ENCODE data around the gene IST1.
"Not testable (repeated sequence)": the region's sequence is repeated elsewhere in the genome, so short reads cannot be mapped to it uniquely, and the experiment has no call there.

The IST1 gene

GRCh38 chr16:71880176-71880575 is 15.2 kb upstream of the IST1 start:
- in situ Hi-C loops (cut with MboI; ENCODE audit: low sequenced_read_pairs), result no loop called here

DNA sequence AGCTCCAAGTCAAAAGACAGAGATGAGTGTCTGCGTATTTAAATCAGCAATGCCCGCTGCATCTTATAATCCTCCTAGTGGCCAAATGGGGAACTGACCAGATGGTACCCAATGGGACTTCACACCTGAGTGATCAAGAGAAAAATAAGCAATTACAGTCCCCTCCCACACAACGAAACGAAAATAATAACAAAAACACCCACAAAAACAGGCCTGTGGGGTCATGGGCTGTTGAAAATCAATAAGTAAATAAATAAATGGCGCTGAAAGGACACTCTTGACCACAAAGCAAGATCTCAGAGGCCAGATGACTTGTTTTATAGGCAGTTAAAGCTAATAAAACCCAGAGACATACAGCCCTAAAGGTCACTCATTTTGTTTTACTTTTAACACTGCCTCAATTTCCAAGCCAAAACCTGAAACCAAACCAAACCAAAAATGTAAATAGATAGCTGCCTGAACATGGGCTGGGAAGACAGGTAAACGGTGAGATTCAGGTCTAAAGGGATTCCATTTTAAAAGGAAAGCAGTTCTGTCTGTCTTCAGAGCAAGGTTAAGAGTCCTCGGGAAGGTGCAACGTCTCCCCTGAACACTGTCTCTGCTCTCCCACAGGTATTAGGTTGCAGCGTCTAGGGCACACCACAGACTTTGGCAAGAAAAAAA is 12.7 kb upstream of the IST1 start:
- in situ Hi-C loops (cut with MboI; ENCODE audit: low sequenced_read_pairs), result no loop called here

DNA sequence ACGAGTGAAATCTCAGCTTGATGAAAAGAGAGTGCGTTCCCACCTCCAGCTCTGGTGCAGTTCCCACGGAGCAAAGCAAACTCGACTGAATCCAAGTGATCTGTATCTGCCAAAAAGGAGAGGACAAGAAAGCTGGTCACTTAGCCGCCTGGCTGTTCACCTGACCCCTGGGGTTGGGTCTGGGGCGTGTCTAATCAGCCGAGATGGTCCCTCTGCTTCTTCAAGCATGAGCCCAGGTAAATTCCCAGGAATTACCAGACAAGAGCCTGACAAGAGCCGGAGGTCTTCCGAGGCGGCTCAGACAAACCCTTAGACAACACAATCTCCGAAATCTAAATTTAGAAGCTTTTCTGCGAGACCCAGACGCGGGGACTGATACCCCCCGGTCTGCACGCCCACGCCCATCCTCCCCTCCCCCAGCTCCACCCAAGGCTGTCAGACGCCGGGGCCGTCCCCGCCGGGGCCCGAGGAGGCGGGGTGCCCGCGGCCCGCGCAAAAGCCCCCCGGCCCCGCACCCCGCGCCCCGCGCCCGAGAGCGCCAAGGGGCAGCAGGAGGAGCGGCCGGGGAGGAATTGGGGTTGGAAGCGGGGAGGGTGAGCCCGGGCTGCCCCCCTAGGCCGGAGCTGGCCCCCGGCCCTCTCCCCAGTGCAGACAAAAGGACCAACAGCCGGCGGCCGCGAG is 12.0 kb upstream of the IST1 start:
- in situ Hi-C loops (cut with MboI; ENCODE audit: low sequenced_read_pairs), result no loop called here

- in situ Hi-C loops (cut with MboI; ENCODE audit: low sequenced_read_pairs), result no loop called here
Observed at GRCh38 chr16:71883849-71884638, 11.3 kb upstream of the IST1 start, which contains the start of gene ZNF821. Gene ZNF821 (minus strand): TSS chr16:71884182. CDS start chr16:71879946, 4,236 bp downstream.

GRCh38 chr16:71885261-71885650 is 10.1 kb upstream of the IST1 start:
- in situ Hi-C loops (cut with MboI; ENCODE audit: low sequenced_read_pairs), result no loop called here

GRCh38 chr16:71889147-71889546 is 6.2 kb upstream of the IST1 start:
- in situ Hi-C loops (cut with MboI; ENCODE audit: low sequenced_read_pairs), result no loop called here

DNA sequence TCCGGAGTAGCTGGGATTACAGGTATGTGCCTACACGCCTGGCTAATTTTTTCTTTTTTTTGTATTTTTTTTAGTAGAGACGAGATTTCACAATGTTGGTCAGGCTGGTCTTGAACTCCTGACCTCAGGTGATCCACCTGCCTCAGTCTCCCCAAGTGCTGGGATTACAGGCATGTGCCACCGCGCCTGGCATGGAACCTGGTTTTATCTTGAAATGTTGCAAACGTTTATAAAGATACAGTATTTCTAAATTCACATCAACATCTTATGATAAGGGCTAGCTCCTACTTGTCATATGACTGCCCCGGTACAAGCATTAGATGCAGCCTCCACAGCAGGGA is 1.5 kb upstream of the IST1 start:
- in situ Hi-C loops (cut with MboI; ENCODE audit: low sequenced_read_pairs), result no loop called here

DNA sequence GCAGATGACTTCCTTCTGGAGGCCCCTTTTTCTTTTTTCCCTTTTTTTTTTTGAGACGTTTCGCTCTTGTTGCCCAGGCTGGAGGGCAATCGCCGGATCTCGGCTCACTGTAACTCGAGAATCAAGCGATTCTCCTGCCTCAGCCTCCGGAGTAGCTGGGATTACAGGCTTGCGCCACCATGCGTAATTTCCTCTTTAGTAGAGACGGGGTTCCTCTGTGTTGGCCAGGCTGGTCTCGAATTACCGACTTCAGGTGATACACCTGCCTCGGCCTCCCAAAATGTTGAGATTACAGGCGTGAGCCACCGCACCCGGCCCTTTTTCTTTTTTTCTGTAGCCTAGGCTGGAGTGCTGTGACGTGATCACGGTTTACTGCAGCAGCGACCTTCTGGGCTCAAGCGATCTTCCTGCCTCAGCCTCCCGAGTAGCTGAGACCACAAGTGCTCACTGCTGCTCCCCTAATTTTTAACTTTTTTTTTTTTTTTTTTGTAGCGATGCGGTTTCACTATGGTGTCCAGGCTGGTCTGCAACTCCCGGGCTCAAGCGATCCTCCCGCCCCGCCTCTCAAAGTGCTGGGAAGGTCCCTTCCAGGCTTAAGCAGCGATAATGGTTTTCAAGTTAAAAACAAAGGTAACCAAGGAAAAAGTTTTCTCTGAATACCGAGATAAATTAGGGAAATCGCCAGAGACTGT is 956 bp upstream of the IST1 start:
- in situ Hi-C loops (cut with MboI; ENCODE audit: low sequenced_read_pairs), result no loop called here

GRCh38 chr16:71895679-71896365 is 491 bp downstream of the IST1 start:
- in situ Hi-C loops (cut with MboI; ENCODE audit: low sequenced_read_pairs), result no loop called here

DNA sequence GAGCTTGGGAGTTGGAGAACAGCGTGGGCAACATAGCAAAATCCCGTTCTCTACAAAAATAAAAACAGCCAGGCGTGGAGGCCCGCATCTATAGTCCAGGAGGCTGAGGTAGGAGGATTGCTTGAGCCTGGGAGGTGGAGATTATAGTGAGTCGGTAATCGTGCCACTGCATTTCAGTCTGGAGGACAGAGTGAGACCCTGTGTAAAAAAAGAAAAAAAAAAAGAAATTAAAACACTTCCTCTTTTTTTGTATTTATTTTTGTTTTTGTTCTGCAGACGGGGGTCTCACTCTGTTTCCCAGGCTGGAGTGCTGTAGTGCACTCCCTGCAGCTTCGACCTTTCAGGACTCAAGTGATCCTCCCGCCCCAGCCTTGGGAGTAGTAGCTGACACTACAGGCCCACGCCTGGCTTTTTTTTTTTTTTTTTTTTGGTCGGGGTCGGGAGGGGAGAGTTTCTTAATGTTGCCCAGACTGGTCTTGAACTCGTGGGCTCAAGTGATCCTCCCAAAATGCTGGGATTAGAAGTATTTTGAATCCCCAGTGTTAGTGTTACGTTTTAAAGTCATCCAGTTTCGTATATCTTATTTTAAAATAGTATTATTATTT is 1.5 kb downstream of the IST1 start:
- in situ Hi-C loops (cut with MboI; ENCODE audit: low sequenced_read_pairs), result no loop called here

GRCh38 chr16:71899171-71899570 is 3.8 kb downstream of the IST1 start:
- in situ Hi-C loops (cut with MboI; ENCODE audit: low sequenced_read_pairs), result no loop called here

- in situ Hi-C loops (cut with MboI; ENCODE audit: low sequenced_read_pairs), result no loop called here
Observed at GRCh38 chr16:71902656-71903365, 7.5 kb downstream of the IST1 start.

- in situ Hi-C loops (cut with MboI; ENCODE audit: low sequenced_read_pairs), result no loop called here
Observed at GRCh38 chr16:71903608-71904007, 8.3 kb downstream of the IST1 start.

GRCh38 chr16:71904239-71904638 is 8.9 kb downstream of the IST1 start:
- in situ Hi-C loops (cut with MboI; ENCODE audit: low sequenced_read_pairs), result no loop called here

GRCh38 chr16:71905765-71906164 is 10.4 kb downstream of the IST1 start:
- in situ Hi-C loops (cut with MboI; ENCODE audit: low sequenced_read_pairs), result not testable (repeated sequence)

DNA sequence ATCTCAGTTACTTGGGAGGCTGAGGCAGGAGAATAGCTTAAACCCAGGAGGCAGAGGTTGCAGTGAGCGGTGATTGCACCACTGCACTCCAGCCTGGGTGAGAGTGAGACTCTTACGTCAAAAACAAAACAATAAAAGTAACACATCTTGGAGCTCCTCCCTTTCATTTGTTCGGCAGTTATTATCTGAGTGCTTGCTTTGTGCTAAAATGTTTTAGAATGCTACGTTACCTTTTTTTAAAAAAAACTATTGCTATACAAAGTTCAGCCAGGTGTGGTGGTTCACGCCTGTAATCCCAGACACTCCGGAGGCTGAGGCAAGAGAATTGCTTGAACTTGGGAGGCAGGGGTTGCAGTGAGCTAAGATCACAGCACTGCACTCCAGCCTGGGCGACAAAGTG is 15.8 kb downstream of the IST1 start:
- in situ Hi-C loops (cut with MboI; ENCODE audit: low sequenced_read_pairs), result no loop called here

- in situ Hi-C loops (cut with MboI; ENCODE audit: low sequenced_read_pairs), result no loop called here
Observed at GRCh38 chr16:71912534-71913275, 17.4 kb downstream of the IST1 start.

DNA sequence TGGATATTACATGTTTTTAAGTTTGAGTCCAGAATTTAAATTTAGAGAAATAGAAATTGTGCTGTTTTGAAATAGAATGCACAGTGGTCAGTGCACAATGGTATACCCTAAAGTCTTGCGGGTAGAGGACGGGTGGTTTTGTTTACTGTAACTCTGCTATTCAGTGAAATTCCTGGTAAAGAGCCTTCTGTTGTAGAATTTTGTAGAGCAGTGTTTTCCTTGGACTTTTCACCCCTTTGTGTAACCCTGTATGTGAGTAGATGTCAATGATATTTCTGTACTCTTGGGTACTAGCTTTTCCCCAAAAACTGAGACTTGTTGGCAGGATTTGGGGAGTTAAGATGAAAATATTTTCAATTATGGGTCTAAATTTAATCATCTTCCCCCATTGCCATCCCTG is 19.5 kb downstream of the IST1 start:
- in situ Hi-C loops (cut with MboI; ENCODE audit: low sequenced_read_pairs), result no loop called here

DNA sequence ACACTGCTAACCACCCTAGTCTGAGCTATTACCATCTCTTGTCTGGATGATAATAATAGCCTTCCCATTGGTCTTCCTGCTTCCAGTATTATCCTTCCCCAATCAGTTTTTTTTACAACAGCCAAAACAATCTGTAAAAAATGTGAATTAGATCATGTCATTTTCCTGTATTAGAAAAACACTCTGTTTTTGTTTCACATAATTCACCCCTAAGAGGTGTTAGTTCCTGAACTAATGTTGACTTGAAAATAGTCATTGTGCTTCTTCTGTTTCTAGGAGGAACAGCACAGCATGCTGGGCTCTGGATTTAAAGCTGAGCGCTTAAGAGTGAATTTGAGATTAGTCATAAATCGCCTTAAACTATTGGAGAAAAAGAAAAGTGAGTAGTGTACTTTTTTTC is 20.0 kb downstream of the IST1 start:
- in situ Hi-C loops (cut with MboI; ENCODE audit: low sequenced_read_pairs), result no loop called here

Data from HL-60/S4 treated with retinoic acid at 250 ng/mL for 4 days and 3 days (cell line).